ENCODE data around the gene VIT. TPM values are rescaled to one million over a fixed set of nuclear protein-coding genes. Genes with fewer than 3 reads are reported as not detected.
"Not testable (repeated sequence)": the region's sequence is repeated elsewhere in the genome, so short reads cannot be mapped to it uniquely, and the experiment has no call there.

The VIT gene
- total RNA-seq, 1 donor from 2014 or later = 3.9 TPM

DNA sequence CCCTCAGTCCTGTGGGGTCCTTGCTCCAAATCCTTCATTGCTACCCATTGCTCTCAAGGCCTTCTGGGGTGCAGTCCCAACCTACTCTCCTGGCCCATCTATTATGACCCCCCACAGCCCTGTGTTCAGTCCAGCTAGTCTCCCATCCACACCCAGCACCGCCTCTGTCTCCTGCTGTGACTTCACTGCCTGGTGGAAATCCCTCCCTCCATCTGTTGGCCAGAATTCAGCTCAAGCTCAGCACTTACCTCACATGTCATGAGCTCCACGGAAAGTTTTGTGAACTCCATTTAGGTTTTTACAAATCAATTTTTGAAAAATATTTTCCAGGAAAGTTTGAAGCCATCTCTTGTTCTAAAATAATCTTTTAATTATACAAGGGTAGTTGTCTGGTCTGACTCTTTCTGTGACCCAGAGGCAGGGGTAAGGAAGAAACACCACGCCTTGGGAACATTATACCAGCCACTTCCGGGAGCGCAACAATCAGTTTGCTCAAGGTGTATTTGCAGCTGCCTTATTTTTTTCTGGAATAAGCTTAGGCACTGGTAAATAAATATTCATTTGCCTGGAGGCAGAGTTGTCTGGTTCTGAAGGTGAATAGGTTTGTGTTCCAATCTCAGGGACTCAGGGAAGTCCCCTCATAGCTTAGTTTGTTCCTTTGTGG lies 110.8 kb downstream of the VIT start:
- DNase-seq (ENCODE audit: low spot score) = no peak

DNA sequence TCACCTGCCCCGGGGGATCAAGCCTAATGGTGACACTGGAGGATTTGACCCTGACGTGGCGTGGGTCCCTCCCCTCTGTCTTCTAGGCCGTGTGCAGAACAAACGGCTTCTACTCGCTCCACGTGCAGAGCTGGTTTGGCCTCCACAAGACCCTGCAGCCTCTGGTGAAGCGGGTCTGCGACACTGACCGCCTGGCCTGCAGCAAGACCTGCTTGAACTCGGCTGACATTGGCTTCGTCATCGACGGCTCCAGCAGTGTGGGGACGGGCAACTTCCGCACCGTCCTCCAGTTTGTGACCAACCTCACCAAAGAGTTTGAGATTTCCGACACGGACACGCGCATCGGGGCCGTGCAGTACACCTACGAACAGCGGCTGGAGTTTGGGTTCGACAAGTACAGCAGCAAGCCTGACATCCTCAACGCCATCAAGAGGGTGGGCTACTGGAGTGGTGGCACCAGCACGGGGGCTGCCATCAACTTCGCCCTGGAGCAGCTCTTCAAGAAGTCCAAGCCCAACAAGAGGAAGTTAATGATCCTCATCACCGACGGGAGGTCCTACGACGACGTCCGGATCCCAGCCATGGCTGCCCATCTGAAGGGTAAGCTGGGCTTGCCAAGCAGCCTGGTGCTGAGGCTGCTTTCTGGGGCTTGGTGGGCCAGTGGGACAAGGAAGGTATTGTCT lies 112.0 kb downstream of the VIT start:
- DNase-seq (ENCODE audit: low spot score) = no peak

DNA sequence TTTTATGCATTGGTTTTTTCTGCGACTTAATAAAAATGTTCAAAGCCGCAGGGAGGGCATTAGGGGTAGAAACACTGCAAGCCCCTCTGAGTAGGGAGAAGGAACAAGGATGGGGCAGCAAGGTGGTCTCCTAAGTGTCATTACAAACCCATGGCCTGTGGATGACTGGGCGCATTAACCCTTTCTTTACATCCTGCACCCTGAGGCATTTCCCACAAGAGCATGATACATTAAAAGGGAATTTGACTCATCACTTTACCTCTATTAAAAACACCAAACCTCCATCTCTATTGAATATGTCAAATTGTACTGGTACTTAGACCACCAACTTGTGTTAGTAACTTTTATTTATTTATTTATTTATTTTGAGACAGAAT lies 112.5 kb downstream of the VIT start:
- DNase-seq (ENCODE audit: low spot score) = no peak

DNA sequence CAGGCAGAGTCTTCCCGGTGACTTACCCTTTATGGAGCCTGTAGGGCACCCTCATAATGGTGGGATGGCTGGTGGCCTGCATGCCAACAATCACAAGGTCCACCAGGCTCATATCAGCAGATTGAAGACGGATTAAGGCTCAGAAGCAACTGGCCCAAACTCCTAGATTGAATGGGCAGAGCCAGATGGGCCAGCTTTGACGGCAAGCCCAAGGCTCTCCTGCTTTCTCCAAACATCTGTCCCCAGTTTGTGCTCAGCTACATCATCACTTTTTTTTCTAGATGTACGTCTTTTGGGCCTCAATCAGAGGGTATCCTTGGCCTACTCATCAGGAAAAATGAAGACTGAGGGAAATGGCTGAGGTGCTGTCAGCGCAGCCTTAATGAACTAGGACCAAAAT lies 114.6 kb downstream of the VIT start:
- DNase-seq (ENCODE audit: low spot score) = no peak

DNA sequence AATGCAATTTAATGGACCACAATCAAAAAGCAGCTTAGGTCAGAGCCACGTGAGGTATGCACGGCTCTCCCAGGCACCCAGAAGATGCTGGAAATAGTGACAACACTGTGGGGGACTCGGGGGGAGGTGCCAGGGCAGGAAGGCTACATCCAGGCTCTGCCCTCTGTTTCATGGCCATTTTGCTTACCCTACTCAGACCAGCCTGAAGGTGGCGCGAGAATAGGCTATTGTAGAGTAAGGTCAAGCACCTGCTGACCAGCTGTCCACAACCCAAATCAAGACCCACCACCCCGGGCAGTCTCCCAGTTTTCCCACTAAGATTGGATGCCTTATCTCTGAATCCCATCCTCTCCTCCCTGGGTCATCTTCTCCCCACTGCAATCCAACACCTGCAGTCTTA lies 115.7 kb downstream of the VIT start:
- no peak for DNase-seq (ENCODE audit: low spot score)

DNA sequence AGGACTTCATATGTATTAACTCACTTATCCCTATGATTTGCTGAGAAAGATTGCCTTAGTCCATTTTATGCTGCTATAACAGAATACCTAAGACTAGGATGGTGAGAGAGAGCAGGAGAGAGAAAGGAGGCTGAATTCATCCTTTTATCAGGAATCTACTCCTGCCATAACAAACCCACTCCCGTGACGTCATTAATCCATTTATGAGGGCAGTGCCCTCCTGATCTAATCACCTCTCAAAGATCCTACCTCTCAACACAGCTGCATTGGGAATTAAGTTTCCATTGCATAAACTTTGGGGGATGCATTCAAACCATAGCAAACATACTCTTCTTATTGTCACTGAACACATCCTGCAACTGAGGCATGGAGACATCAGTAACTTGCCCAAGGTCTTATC lies 122.0 kb downstream of the VIT start:
- DNase-seq (ENCODE audit: low spot score) = no peak

DNA sequence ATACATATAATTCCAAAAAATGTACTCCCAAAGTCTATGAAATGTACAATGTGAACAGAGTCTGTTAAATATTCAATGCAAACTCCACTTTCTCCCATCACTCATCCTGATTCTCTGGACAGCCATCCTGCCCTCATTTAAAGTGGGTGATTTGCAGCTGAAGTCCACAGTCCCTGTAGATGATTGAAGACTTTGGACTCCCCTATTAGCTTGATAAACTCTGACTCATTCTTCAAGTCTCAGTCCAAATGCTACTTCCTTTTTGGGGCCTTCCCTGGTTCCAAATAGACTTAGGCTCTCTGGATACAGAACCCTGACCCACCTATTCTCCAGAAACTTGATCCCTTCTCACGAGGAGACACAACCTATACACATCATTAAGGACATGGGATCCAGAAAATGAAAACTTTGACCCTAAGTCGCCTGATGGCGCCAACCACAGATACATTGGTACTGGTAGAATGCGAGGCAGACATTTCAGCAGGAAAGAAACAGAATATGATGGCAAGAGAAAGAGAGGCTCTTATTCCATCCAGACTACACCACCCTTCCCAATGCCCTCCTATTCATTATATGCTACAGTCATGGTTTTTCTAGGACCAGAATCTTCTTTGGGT lies 122.7 kb downstream of the VIT start:
- DNase-seq (ENCODE audit: low spot score) = no peak

DNA sequence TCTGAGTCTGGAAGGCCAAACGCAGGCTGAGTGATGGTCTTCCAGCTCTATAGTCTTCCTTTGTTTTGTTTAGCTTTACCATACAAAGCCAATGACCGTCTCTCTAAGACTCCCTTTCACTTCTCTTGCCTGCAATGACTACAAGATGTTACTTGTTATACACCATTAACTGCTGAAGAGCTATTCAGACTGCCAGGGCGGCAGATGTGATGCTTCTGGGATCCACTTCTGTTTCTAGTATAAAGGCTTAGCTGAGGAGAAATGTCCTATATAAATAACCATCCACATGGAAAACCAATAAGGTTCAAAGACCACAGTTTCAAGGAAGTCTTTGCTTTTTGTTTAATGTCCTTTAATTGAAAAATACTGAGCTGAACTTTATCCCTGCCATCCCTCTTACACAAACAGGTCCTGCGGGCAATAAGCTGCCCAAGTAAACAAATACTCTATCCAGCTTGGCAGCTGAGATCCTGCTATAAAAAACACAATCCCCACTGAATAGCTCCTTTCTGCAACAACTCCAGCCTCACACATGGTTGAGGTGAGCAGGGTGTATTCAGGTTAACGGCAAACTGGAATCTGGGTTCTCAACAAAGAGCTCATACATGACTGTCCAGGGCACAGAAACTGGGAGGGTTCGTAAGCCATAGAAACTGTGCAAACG lies 124.6 kb downstream of the VIT start:
- DNase-seq (ENCODE audit: low spot score) = no peak

DNA sequence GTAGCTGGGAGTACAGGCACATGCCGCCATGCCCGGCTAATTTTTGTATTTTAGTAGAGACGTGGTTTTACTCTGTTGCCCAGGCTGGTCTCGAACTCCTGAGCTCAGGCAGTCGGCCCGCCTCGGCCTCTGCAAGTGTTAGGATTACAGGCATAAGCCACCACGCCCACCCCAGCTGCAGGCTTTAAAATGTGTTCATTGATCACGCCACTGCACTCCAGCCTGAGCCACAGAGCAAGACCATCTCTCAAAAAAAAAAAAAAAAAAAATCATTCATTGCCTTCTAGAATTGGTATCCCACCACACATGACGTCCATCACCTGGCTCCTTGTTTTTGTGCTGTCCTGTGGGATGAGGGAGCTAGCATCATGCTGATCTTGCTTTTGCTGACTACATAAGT lies 127.4 kb downstream of the VIT start:
- no peak for DNase-seq (ENCODE audit: low spot score)

DNA sequence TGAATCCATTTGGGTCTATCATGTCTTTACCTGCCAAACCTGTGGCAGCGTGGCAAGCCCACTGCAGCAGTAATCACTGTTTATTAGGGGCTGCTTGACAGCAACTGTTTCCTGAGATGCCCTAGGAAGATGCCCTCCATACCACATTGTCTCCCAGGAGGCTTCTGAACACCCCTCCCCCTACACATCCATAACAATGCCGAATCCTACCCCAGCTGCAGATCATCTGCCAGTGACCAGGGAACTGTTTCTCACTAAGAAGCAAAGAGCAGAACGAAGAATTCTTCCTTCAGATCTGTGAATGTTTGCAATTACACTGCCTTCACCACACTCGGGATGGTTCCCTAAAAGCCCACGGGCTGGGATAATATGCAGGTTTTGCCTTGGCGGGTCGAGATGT lies 127.8 kb downstream of the VIT start:
- DNase-seq (ENCODE audit: low spot score) = no peak

DNA sequence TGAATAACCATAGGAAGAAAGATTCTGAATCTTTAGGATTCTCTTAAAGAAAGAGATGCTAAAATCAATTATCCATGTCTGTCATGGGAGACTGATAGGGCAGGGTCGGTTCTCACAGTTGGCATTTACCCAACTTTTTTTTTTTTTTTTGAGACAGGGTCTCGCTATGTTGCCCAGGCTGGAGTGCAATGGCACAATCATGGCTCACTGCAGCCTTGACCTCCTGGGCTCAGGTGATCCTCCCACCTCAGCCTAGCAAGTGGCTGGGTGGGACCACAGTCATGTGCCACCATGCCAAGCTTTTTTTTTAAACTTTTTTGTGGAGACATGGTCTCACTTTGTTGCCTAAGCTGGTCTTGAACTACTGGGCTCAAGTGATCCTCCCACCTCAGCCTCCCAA lies 128.2 kb downstream of the VIT start:
- DNase-seq (ENCODE audit: low spot score) = not testable (repeated sequence)

DNA sequence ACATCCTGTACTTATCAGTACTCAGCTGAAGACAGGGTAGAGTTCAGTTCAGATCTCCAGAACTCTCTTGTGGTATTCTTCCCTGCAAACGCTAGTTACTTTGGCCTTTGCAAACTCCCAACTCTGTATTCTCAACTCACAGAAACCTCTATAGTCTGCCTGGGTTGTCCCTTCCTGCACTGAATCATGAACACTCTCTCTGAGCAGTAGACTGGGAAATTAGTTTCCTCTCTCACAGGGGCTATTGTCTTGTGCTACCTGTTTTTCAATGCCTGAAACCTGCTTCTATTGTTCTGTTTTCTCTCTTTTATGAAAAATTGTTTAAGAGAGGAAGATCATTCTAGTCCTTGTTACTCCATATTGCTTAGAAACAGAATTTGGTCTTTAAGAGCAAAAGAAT lies 134.7 kb downstream of the VIT start:
- no peak for DNase-seq (ENCODE audit: low spot score)

DNA sequence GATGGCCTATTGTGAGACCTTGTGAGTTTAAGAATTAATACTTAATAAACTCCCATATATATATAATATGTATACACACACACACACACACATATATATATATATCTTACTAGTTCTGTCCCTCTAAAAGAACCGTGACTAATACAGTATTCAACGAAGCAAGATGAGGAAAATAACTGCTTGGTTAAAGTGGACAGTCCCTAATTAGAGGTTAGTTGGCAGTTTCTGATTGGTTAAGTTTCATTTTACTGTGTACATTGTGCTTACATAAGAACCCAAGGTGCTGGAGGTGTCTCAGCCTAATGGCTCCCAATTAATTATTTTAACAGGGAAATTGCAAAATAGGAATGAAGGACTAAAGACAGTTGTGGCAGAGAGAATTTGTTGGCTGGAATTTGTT lies 137.7 kb downstream of the VIT start:
- DNase-seq (ENCODE audit: low spot score) = no peak

DNA sequence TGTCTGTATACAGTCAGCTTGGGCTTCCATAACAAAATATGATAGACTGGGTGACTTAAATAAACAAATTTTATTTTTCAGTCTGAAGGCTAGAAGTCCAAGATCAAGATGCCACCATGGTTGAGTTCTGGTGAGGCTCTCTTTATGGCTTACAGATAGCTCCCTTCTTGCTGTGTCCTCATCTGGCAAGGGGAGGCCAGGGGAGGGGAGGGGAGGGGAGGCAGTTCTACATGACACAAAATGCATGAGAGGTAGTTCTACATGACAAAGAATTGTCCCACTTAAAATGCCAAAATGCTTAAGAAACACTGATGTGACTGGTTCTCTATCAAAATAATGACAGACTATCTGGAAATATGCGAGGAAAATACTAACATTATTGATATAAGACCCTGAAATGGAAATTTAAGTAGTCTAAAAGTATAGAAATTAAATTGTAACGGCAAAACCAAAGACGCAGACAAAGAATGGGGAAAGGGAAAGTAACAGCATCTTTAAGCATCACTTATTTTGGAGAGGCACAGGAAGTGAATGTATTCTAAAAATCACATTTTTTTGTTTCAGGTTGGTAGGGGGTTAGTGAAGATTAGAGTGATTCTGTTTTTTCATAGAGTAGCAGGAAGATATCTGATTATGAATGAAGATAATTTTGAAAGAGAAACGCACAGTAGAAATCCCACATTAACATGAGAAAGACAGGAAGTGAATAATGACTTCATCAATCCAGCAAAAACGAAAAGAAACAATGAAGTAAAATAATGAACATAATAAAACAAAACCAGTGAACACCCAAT lies 138.4 kb downstream of the VIT start:
- DNase-seq (ENCODE audit: low spot score) = no peak

DNA sequence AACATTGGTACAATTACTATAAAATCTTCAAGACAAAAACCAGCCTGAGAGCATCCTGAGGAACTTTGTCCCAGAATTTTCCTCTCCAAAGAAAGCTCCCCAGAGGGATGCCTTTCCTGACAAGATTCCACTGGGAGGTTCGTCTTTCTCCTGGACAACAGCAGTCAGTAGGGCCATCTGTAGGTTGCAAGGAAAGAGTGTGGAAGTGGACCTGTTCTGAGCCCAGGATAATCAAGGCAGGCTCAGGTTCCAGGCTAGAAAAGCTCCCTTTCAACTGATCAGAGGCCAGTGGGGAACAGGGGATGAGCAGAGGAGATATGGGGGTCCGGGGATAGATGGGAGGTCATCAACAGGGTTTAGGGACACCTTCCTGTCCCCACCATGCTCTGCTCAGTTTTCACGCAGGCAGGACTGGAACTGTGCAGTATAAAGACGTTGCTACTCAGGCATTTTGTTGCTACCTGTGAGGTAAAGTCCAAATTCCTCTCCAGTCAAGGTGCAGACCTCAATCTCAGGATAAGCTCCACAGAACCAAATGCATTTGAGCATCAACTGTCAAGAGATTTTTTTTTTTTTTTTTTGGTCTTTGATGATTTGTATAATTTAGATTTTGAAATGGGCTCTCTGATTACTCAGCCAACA lies 143.6 kb downstream of the VIT start:
- DNase-seq (ENCODE audit: low spot score) = no peak

DNA sequence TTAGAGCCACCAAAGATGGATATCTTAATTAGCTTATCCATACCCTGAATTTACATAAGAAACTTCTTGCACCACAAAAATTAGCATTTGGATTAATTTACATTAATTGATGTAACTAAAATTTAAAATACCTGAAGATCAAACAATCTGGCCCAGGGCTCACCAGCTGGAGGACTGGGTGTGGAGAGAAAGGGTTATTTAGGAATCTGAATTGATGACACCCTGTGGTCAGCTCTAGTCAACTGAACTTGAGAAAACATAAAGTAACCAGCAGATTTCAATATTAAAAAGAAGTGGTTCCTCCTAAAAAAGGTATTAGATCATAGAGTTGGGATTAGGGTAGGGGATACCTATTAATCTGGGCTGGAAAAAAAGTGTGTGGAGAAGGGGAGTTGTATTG lies 147.3 kb downstream of the VIT start:
- DNase-seq (ENCODE audit: low spot score) = no peak

DNA sequence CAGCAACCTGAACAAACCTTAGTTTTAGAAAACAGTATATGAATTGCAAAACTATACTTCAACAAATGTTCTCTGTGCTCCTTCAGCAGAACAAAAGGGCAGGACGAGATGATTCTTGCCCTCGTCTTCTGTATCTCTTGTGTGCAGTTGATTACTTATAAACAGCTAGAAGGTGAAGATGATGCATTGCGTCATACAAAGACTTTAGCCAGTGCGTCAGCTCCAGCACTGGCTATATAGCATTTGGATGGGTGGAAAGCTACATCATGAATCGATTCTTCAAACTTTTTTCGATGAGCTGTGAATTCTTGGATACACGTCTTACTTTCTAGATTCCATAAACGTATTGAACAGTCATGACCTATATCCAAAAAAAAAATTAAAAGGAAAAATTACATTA lies 152.8 kb downstream of the VIT start:
- no peak for DNase-seq (ENCODE audit: low spot score)

DNA sequence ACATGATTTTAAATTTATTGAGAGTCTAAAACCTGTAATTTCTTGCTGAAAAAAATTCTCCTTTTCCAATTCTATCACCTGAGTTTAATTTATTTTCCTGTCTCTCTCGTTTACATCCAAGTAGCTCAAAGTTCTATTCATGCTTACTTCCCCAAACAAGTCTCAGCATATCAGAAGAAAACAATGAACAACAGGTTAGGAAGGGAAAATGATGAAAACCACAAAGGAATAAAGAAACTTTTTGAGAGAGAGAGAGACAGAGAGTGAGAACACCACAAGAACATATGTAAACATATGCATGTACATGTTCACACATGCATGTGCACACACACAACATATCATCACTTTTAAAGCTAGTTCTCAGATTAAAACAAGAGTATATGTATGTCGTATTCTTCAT lies 157.7 kb downstream of the VIT start:
- no peak for DNase-seq (ENCODE audit: low spot score)

DNA sequence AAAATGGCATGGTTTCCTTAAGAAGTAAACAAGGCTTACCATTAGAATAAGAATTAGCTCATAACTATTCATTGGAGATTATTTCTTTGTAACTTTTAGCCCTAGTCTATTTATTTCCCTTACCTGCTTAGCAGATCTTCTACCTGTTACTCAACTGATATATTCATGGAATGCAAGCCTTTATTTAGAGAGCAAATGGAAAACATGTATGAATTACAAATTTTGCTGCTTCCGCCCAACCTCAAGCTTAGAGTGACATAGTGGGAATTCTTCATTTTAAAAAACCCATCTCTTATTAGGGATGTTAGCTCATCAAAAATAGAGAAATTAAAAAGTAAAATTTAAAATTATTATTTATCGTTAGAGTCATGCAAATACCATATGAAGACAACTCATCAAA lies 158.9 kb downstream of the VIT start:
- no peak for DNase-seq (ENCODE audit: low spot score)

DNA sequence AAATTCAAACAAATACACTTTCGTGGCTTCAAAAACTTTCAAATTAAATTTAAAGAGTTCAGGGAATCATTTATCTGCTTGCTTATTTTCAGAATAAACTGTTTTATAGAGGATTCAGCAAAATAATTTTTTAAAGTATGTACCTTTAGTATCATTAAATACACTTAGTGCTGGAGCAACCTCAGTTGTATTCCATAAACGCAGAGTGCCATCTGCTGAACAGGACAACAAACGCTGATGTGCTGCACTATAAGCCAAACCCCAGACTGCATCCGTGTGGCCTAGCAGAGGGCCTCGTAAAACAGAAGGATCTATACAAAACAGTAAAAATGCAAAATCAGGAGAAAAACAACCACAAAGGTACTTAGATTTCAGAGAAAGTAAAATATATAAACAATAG lies 161.2 kb downstream of the VIT start:
- no peak for DNase-seq (ENCODE audit: low spot score)

DNA sequence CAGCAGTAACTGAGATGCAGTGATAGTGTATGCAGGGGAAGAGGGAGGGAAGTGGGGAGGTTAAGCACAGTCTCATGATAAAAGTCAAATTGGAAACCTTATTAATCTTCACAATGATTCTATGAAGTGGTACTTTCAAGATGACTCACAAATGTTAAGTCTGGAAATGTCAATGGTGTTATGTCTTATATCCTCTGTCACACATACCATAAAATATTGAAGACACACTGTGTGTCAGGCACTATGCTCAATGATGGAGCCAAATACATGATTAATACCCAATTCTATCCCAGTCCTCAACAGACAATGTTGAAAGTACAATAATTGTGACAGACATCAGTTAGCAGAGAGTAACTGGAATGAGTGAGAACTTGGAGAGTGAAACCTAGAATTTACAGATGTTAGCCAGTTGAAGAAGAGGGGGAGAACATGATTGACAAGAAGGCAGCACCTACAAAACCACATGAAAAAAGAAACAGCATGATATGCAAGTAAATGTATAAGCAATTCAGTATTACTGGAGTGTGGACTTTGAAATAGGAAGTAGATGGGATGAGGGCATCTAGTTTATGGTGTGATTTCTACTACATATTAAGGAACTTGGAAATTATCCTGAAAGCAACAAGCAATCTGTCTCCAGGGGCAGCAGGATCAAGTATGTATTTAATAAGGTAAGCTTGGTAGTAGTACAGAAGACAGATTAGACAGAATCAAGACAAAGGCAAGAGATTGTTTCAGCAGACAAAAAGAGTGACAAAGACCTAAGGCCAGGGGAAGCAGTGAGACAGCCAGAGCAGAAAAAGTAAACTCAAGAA lies 162.3 kb downstream of the VIT start:
- no peak for DNase-seq (ENCODE audit: low spot score)

All from umbilical cord (tissue), 2 donors.